ENCODE data around the gene SCYGR2.

DNA sequence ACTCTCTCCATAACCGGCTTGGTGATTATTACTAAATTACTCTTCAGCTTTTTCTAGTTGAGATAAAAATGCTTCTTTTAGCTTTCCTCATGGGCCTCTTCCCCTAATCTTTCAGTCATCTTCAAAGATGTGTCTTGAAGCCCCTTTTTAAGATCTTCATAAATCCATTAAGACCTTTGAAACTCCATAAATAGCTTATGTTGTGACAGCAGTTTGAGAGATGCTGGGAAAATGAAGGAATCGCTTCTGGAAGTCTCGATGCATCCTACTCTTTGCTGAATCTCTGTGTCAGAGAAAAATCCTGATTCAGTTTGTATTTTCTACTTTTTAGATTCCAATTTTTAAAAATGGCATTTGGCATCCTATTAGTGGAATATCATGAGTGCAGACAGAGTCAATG, 31.6 kb downstream of the SCYGR2 start:
- TF ChIP-seq, protein P1, sequence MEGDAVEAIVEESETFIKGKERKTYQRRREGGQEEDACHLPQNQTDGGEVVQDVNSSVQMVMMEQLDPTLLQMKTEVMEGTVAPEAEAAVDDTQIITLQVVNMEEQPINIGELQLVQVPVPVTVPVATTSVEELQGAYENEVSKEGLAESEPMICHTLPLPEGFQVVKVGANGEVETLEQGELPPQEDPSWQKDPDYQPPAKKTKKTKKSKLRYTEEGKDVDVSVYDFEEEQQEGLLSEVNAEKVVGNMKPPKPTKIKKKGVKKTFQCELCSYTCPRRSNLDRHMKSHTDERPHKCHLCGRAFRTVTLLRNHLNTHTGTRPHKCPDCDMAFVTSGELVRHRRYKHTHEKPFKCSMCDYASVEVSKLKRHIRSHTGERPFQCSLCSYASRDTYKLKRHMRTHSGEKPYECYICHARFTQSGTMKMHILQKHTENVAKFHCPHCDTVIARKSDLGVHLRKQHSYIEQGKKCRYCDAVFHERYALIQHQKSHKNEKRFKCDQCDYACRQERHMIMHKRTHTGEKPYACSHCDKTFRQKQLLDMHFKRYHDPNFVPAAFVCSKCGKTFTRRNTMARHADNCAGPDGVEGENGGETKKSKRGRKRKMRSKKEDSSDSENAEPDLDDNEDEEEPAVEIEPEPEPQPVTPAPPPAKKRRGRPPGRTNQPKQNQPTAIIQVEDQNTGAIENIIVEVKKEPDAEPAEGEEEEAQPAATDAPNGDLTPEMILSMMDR (conservative IDR thresholded peaks at IDR 0.05; ENCODE audit: low read depth, low read length): no peak
- no peak for TF ChIP-seq EZH2 (IDR thresholded peaks at IDR 0.05; ENCODE audit: borderline replicate concordance, low read depth, low read length, poor library complexity, severe bottlenecking)

Data from A673 (cell line).